ENCODE measurements around the gene ZNF880.
A peak's percentile ranks its signal among the peaks of the same experiment; 100 is the strongest.

ZNF880 gene

DNA sequence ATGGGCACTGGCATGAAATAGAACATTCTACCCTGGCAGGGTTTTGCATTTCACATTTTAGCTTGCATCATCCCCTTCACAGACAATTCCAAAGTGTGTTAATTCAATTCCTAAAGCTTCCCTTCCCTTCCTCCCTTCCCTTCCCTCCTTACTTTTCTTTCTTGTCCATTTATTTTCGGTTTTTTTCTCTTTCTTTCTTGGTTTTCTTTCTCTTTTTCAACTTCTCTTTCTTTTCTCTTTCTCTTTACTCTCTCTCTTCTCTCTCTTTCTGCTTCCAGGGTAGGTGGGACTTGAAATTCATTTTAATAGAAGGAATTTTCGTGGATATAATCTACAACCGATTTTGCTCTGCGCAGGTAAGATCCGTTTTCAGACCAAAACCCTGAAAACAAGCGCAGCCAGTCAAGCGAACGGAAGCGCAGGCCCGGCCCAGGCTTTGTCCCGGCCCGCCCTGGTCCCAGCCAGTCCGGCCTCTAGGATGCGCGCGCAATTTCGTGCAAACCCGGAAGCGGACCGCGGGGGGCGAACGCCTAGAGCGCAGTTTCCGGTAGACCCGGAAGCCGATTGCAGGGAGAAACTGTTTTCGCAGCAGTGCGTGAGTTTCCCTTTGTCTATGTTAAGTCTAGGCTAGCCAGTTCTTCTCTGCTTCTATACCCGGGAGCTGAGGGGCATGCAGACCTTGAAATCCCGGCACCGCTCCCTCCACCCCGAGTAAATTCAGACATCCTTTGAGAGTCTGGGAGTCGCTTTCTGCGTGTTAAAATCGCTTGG, 27.8 kb downstream of the ZNF880 start, which contains the start of gene ZNF528:
Gene ZNF528 (plus strand): TSS at position 540 of the 771 bp plus-strand sequence. CDS start 4,165 bp downstream, outside the sequence.
- DNase-seq (ENCODE audit: low spot score): peak; percentile 94
- in situ Hi-C loops (cut with MboI; ENCODE audit: low sequenced_read_pairs, unreplicated experiment): no loop called here
- TF ChIP-seq, protein P1, sequence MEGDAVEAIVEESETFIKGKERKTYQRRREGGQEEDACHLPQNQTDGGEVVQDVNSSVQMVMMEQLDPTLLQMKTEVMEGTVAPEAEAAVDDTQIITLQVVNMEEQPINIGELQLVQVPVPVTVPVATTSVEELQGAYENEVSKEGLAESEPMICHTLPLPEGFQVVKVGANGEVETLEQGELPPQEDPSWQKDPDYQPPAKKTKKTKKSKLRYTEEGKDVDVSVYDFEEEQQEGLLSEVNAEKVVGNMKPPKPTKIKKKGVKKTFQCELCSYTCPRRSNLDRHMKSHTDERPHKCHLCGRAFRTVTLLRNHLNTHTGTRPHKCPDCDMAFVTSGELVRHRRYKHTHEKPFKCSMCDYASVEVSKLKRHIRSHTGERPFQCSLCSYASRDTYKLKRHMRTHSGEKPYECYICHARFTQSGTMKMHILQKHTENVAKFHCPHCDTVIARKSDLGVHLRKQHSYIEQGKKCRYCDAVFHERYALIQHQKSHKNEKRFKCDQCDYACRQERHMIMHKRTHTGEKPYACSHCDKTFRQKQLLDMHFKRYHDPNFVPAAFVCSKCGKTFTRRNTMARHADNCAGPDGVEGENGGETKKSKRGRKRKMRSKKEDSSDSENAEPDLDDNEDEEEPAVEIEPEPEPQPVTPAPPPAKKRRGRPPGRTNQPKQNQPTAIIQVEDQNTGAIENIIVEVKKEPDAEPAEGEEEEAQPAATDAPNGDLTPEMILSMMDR (IDR thresholded peaks at IDR 0.05; ENCODE audit: borderline replicate concordance, control extremely low read depth, extremely low read depth, insufficient read depth, missing control alignments): no peak

DNA sequence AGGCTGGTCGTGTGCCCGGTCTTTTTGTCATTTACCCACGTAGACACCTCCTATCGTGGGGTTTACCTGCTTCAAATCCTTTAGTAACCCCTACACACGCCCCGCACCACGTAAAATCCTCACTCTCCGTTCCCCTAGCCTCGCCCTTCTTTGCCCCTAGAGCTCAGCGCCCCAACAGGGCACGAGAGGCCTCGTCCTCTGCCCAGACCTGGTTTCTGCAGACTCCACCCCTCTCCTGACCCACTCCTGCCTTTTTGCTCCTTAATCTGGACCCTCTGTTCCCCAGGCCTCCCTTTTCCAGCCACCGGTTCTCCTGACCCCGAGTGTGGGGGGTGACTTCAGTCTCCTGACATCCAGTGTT, 28.3 kb downstream of the ZNF880 start:
- DNase-seq (ENCODE audit: low spot score): no peak
- TF ChIP-seq, protein P1 (IDR thresholded peaks at IDR 0.05; ENCODE audit: borderline replicate concordance, control extremely low read depth, extremely low read depth, insufficient read depth, missing control alignments): no peak
- in situ Hi-C loops (cut with MboI; ENCODE audit: low sequenced_read_pairs, unreplicated experiment): no loop called here

DNA sequence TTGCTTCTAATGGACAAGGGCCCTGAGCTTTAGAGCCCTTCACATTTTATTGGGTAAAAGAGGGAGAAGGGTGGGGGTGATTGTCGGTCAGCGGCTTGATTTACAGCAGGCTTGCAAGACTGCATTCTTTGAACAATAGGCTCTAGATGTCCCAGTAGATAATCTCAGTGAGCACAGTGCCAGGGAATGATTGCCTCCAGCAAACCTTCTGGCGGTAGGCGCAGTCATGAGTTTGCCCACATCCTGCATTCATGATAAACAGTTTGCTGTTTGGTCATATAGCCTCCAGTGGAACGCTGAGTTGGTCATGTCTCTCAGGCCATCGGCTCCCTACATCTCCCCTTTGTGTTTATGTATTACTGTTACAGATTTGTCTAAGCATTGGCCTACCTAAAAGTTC, 40.6 kb downstream of the ZNF880 start:
- in situ Hi-C loops (cut with MboI; ENCODE audit: low sequenced_read_pairs, unreplicated experiment): no loop called here
- DNase-seq (ENCODE audit: low spot score): no peak

DNA sequence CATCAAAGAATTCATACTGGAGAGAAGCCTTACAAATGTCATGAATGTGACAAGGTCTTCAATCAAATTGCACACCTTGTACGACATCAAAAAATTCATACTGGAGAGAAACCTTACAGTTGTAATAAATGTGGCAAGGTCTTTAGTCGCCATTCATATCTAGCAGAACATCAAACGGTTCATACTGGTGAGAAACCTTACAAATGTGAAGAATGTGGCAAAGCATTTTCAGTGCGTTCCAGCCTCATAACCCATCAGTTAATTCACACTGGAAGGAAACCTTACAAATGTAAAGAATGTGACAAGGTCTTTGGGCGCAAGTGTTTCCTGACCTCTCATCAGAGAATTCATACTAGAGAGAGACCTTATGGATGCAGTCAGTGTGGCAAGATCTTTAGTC, 46.0 kb downstream of the ZNF880 start:
- in situ Hi-C loops (cut with MboI; ENCODE audit: low sequenced_read_pairs, unreplicated experiment): no loop called here
- no peak for DNase-seq (ENCODE audit: low spot score)
- TF ChIP-seq, protein P1 (IDR thresholded peaks at IDR 0.05; ENCODE audit: borderline replicate concordance, control extremely low read depth, extremely low read depth, insufficient read depth, missing control alignments): no peak

More for the DNA sequence above, 40.6 kb downstream of the ZNF880 start:
- TF ChIP-seq, protein P1 (IDR thresholded peaks at IDR 0.05; ENCODE audit: borderline replicate concordance, control extremely low read depth, extremely low read depth, insufficient read depth, missing control alignments): no peak

DNA sequence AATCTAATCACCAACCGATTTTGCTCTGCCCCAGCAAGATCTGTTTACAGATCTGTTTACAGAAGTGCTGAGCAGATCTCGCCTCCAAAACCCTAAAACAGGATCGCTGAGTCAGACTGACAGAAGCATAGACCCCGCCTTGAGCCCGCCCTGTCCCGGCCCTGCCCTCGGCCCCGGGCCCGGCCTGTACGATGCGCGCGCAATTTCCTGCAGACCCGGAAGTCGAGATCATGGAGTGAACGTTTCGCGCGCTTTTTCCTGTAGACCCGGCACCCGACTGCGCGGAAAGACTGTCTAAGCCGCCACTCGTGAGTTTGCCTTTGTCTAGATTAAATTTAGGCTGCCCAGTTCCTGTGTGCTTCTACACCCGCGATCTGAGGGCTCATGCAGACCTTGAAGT, 59.2 kb downstream of the ZNF880 start, which contains the start of gene ZNF534:
Gene ZNF534 (plus strand): TSS at position 212 of the 400 bp plus-strand sequence. CDS start 2,327 bp downstream, outside the sequence.
- DNase-seq (ENCODE audit: low spot score): no peak
- in situ Hi-C loops (cut with MboI; ENCODE audit: low sequenced_read_pairs, unreplicated experiment): no loop called here
- TF ChIP-seq, protein P1 (IDR thresholded peaks at IDR 0.05; ENCODE audit: borderline replicate concordance, control extremely low read depth, extremely low read depth, insufficient read depth, missing control alignments): no peak
